Progenitor cell of endocrine pancreas (in vitro differentiated cells): Measurements from ENCODE around the gene DPY19L1. TPM values are rescaled to one million over a fixed set of nuclear protein-coding genes. Genes with fewer than 3 reads are reported as not detected.

Experiments
- DNase-seq: peaks from one replicate; pipeline ENCODE4 v3.0.0; 2021; ENCODE audit warnings: low spot score; ENCODE audit not compliant: unreplicated experiment
- H3K27ac Mint-ChIP-seq: 2 replicates; pipeline ENCODE4 v1.8.0; 2021; ENCODE audit warnings: mild to moderate bottlenecking, moderate library complexity, mixed read lengths
- H3K27me3 Mint-ChIP-seq: 2 replicates; pipeline ENCODE4 v1.8.0; 2021; ENCODE audit warnings: mixed read lengths
- H3K36me3 Mint-ChIP-seq: 2 replicates; pipeline ENCODE4 v1.8.0; 2022; ENCODE audit warnings: mixed read lengths; ENCODE audit not compliant: insufficient read depth
- H3K4me1 Mint-ChIP-seq: 2 replicates; pipeline ENCODE4 v1.8.0; 2021; ENCODE audit warnings: low read depth, mixed read lengths
- H3K4me3 Mint-ChIP-seq: 2 replicates; pipeline ENCODE4 v1.8.0; 2021; ENCODE audit warnings: low read depth, mild to moderate bottlenecking, moderate library complexity, mixed read lengths
- H3K9me3 Mint-ChIP-seq: 2 replicates; pipeline ENCODE4 v1.8.0; 2021; ENCODE audit warnings: low read depth, mixed read lengths
- CTCF ChIP-seq: fragments of 200-600 bp; sonication (generic); IDR thresholded peaks from one replicate; pipeline ENCODE4 v1.5.0; 2021; ENCODE audit warnings: antibody characterized with exemption, mild to moderate bottlenecking; ENCODE audit not compliant: unreplicated experiment
- total RNA-seq: library from RNA; stranded (reverse); gene quantifications from 2 replicates; pipeline ENCODE4 v1.2.1, GENCODE V29; 2021

DPY19L1 gene
- total RNA-seq, 1 donor from 2014 or later = 31.6 TPM

- no peak for TF ChIP-seq CTCF
- Mint-ChIP-seq H3K4me1 (peaks cover 25% of the 10 kb centered on the region), H3K27me3 (no peaks in the 10 kb centered on the region), H3K36me3 (no peaks in the 10 kb centered on the region), H3K4me3 (no peak overlapping the region), H3K27ac (no peak overlapping the region), H3K9me3 (no peaks in the 10 kb centered on the region)
- no peak for DNase-seq
Measured at GRCh38 chr7:35032166-35032565, 5.1 kb downstream of the DPY19L1 start.

- Mint-ChIP-seq H3K36me3 (no peaks in the 10 kb centered on the region), H3K27ac (no peak overlapping the region), H3K27me3 (no peaks in the 10 kb centered on the region), H3K4me1 (peaks cover 20% of the 10 kb centered on the region), H3K9me3 (no peaks in the 10 kb centered on the region), H3K4me3 (no peak overlapping the region)
- DNase-seq = no peak
- no peak for TF ChIP-seq CTCF
Measured at GRCh38 chr7:35030848-35031247, 6.4 kb downstream of the DPY19L1 start.

GRCh38 chr7:35029311-35029710 lies 8.0 kb downstream of the DPY19L1 start:
- H3K27me3 Mint-ChIP-seq = no peaks in the 10 kb centered on the region
- no peak for DNase-seq
- H3K27ac Mint-ChIP-seq = no peak overlapping the region
- no peak for TF ChIP-seq CTCF
- no peak overlapping the region for H3K4me3 Mint-ChIP-seq
- peaks cover 15% of the 10 kb centered on the region for H3K4me1 Mint-ChIP-seq
- no peaks in the 10 kb centered on the region for H3K9me3 Mint-ChIP-seq
- H3K36me3 Mint-ChIP-seq = no peaks in the 10 kb centered on the region

GRCh38 chr7:35026150-35026549 lies 11.1 kb downstream of the DPY19L1 start:
- no peak overlapping the region for H3K4me3 Mint-ChIP-seq
- H3K36me3 Mint-ChIP-seq = no peaks in the 10 kb centered on the region
- no peaks in the 10 kb centered on the region for H3K27me3 Mint-ChIP-seq
- no peak for TF ChIP-seq CTCF
- H3K9me3 Mint-ChIP-seq = no peaks in the 10 kb centered on the region
- peaks cover 4% of the 10 kb centered on the region for H3K4me1 Mint-ChIP-seq
- DNase-seq = no peak
- H3K27ac Mint-ChIP-seq = no peak overlapping the region

GRCh38 chr7:35025369-35025870 lies 11.9 kb downstream of the DPY19L1 start:
- no peak for TF ChIP-seq CTCF
- H3K4me3 Mint-ChIP-seq = no peak overlapping the region
- no peaks in the 10 kb centered on the region for H3K36me3 Mint-ChIP-seq
- peak overlapping the region; percentile 30 for H3K27ac Mint-ChIP-seq
- DNase-seq = no peak
- peaks cover 4% of the 10 kb centered on the region for H3K4me1 Mint-ChIP-seq
- H3K9me3 Mint-ChIP-seq = no peaks in the 10 kb centered on the region
- no peaks in the 10 kb centered on the region for H3K27me3 Mint-ChIP-seq
